HUES48 (cell line): ENCODE measurements around the gene MAST2.
"Not testable (repeated sequence)": the region's sequence is repeated elsewhere in the genome, so short reads cannot be mapped to it uniquely, and the experiment has no call there.

Experiments used
- H3K27ac ChIP-seq: one replicate; pipeline ENCODE4 v1.7.0; 2013; ENCODE audit warnings: low read depth, low read length, inconsistent platforms
- H3K27me3 ChIP-seq: 2 replicates; pipeline ENCODE4 v1.6.1; 2013; ENCODE audit warnings: mild to moderate bottlenecking, low read length; ENCODE audit not compliant: control insufficient read depth, insufficient read depth
- H3K36me3 ChIP-seq: 2 replicates; pipeline ENCODE4 v1.6.1; 2013; ENCODE audit warnings: low read length; ENCODE audit not compliant: control insufficient read depth, insufficient read depth
- H3K4me1 ChIP-seq: 2 replicates; pipeline ENCODE4 v1.6.1; 2013; ENCODE audit warnings: mild to moderate bottlenecking, low read length; ENCODE audit not compliant: control insufficient read depth, insufficient read depth
- H3K4me3 ChIP-seq: 2 replicates; pipeline ENCODE4 v1.5.1; 2013; ENCODE audit warnings: mild to moderate bottlenecking, low read depth, low read length
- H3K9ac ChIP-seq: 2 replicates; pipeline ENCODE4 v1.6.1; 2013; ENCODE audit warnings: mild to moderate bottlenecking, low read depth, low read length, moderate library complexity
- H3K9me3 ChIP-seq: 2 replicates; pipeline ENCODE4 v1.6.1; 2013; ENCODE audit warnings: low read length; ENCODE audit not compliant: control insufficient read depth, insufficient read depth

The MAST2 gene

GRCh38 chr1:45836861-45837260 is 33.4 kb downstream of the MAST2 start:
- H3K36me3 ChIP-seq: peaks cover 15% of the 10 kb centered on the region
- not testable (repeated sequence) for H3K9ac ChIP-seq, H3K27ac ChIP-seq, H3K4me1 ChIP-seq, H3K4me3 ChIP-seq, H3K9me3 ChIP-seq, H3K27me3 ChIP-seq

DNA sequence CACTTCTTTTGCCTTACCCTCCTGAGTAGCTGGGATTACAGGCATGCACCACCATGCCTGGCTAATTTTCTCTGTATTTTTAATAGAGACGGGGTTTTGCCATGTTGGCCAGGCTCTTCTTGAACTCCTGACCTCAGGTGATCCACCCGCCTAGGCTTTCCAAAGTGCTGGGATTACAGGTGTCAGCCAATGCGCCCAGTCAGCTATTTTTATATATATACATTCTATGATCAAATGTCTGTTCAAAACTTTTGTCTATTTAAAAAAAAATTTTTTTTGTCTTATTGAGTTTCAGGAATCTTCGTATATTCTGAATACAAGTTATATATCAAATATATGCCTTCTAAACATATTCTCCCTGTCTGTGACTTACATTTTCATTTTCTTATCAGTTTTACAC is 34.9 kb downstream of the MAST2 start:
- H3K4me1 ChIP-seq, H3K4me3 ChIP-seq, H3K27ac ChIP-seq, H3K9me3 ChIP-seq, H3K9ac ChIP-seq, H3K27me3 ChIP-seq: not testable (repeated sequence)
- peaks cover 11% of the 10 kb centered on the region for H3K36me3 ChIP-seq

DNA sequence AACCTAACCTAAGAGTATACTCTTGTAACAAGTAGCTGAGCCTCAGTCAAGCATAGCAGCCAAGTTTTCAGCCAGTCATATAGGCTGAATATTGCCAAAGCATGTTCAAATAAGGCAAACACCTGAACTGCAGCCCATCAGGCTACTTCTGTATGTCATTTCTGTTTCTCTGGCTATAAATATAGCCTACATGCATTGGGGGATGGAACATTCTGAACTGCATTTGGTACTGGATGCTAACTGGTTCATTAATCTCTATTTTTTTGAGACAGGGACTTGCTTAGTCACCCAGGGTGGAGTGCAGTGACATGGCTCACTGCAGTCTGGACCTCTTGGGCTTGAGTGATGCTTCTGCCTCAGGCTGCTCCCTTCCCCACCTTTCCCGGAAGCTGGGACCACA is 37.3 kb downstream of the MAST2 start:
- no peak overlapping the region for H3K9ac ChIP-seq
- no peaks in the 10 kb centered on the region for H3K4me1 ChIP-seq
- no peaks in the 10 kb centered on the region for H3K27me3 ChIP-seq
- no peak overlapping the region for H3K27ac ChIP-seq
- no peak overlapping the region for H3K4me3 ChIP-seq
- no peaks in the 10 kb centered on the region for H3K9me3 ChIP-seq
- H3K36me3 ChIP-seq: no peaks in the 10 kb centered on the region

DNA sequence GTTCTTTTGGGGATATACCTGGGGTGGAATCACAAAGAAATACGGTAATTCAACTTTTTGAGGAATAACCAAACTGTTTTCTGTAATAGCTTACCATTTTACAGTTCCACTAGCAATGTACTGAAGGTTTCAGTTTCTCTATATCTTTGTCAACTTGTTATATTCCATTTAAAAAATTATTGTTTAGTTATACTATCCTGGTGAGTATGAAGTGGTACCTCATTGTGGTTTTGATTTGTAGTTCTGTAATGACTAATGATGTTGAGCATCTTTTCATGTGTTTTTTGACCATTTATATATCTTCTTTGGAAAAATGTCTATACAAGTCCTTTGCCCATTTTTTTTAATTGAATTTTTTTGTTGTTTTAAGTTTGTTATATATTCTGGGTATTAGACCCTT is 39.4 kb downstream of the MAST2 start:
- H3K9me3 ChIP-seq: no peaks in the 10 kb centered on the region
- no peaks in the 10 kb centered on the region for H3K4me1 ChIP-seq
- H3K36me3 ChIP-seq: no peaks in the 10 kb centered on the region
- H3K27ac ChIP-seq: no peak overlapping the region
- no peaks in the 10 kb centered on the region for H3K27me3 ChIP-seq
- H3K4me3 ChIP-seq: no peak overlapping the region
- no peak overlapping the region for H3K9ac ChIP-seq

DNA sequence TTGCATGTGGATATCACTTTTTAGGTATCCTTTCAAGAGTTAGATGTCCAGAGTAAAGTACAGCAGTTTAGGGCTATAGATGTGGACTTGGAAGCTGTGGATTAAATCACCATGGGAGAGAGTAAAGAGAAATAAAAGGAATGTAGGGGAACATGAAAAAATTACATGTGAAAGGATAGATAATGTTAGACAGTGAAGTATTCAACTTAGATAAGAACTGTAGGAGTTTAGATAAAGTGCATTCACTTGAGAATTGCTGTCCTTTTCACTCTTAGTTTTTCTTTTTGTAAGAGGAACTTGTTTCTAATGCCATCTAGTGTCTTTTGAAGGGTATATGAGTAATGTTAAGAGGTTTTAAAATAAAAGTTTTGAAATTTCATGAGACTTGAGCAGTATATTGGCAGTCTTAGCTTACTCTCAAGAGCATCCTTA is 40.1 kb downstream of the MAST2 start:
- no peak overlapping the region for H3K27ac ChIP-seq

GRCh38 chr1:45844000-45844399 is 40.6 kb downstream of the MAST2 start:
- not testable (repeated sequence) for H3K27me3 ChIP-seq, H3K4me1 ChIP-seq, H3K9ac ChIP-seq, H3K4me3 ChIP-seq, H3K27ac ChIP-seq, H3K9me3 ChIP-seq, H3K36me3 ChIP-seq

More for the DNA sequence above, 40.1 kb downstream of the MAST2 start:
- H3K4me1 ChIP-seq: 0 out of 2 replicates have a peak, but pooled peaks cover 5% of the 10 kb centered on the region
- no peak overlapping the region for H3K4me3 ChIP-seq
- H3K27me3 ChIP-seq: no peaks in the 10 kb centered on the region
- H3K36me3 ChIP-seq: no peaks in the 10 kb centered on the region
- H3K9ac ChIP-seq: no peak overlapping the region
- H3K9me3 ChIP-seq: no peaks in the 10 kb centered on the region

DNA sequence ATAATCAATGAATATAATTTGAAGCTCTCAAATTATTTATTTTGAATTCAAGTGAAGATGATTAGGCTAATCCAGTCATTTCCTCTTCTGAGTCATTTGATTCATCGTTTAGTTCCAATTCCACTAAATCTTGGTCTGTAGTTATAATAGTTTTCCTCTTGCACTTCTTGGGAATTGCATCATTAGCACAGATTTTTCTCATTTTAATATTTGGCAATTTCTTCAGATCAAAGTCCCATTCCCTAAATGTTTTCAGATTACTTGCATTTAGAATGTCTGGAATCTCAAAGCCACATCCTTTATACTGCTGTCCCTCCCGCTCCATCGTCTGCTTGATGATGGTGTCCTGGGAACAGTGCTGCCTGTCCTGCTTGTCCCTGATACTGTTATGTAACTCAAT is 43.5 kb downstream of the MAST2 start:
- H3K9me3 ChIP-seq: no peaks in the 10 kb centered on the region
- no peaks in the 10 kb centered on the region for H3K27me3 ChIP-seq
- no peak overlapping the region for H3K27ac ChIP-seq
- 0 out of 2 replicates have a peak, but pooled peaks cover 9% of the 10 kb centered on the region for H3K4me1 ChIP-seq
- H3K4me3 ChIP-seq: no peak overlapping the region
- no peak overlapping the region for H3K9ac ChIP-seq
- H3K36me3 ChIP-seq: no peaks in the 10 kb centered on the region

DNA sequence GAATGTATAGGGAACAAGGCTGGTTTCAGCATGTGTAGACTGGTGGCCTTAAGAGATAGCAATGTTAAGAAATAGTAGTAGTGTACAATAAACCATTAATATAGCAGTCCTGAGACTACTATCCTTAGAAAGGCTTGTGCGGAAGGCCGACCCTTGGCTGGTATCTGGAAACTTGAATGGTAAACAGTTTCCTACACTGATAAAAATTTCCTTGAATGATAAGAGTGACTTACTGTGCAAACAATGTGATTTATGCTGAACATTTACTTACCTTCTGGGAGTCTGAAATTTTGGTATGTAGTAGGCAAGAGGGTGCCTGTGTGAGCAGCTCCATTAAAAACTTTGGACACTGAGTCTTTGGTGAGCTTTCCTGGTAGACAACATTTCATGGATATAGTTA is 44.7 kb downstream of the MAST2 start:
- Histone ChIP-seq H3K27me3 (no peaks in the 10 kb centered on the region), H3K27ac (peak overlapping the region; percentile 35), H3K4me3 (no peak overlapping the region), H3K36me3 (no peaks in the 10 kb centered on the region), H3K9me3 (no peaks in the 10 kb centered on the region), H3K9ac (no peak overlapping the region), H3K4me1 (0 out of 2 replicates have a peak, but pooled peaks cover 9% of the 10 kb centered on the region)

DNA sequence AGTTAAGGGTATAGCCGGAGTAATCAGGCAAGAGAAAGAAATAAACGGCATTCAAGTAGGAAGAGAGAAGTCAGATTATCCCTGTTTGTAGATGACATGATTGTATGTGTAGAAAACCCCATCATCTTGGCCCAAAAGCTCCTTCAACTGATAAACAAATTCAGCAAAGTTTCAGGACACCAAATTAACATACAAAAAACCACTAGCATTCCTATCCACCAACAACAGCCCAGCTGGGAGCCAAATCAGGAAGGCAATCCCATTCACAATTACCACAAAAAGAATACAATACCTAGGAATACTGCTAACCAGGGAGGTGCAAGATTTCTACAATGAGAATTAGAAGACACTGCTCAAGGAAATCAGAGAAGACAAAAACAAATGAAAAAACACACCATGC is 45.3 kb downstream of the MAST2 start:
- 0 out of 2 replicates have a peak, but pooled peaks cover 9% of the 10 kb centered on the region for H3K4me1 ChIP-seq
- H3K9me3 ChIP-seq: no peaks in the 10 kb centered on the region
- H3K27me3 ChIP-seq: no peaks in the 10 kb centered on the region
- H3K4me3 ChIP-seq: no peak overlapping the region
- H3K27ac ChIP-seq: peak overlapping the region; percentile 35
- H3K9ac ChIP-seq: no peak overlapping the region
- H3K36me3 ChIP-seq: no peaks in the 10 kb centered on the region

DNA sequence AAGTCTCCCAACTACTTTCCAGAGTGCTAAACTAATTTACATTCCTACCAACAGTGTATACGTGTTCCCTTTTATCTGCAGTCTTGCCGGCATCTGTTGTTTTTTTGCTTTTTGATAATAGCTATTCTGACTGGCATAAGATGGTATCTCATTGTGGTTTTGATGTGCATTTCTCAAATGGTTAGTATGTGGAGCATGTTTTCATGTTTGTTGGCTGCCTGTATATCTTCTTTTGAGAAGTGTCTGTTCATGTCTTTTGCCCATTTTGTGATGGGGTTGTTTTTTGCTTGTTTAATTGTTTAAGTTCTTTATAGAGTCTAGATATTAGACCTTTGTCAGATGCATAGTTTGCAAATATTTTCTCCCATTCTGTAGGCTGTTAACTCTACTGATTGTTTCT is 46.6 kb downstream of the MAST2 start:
- Histone ChIP-seq H3K9me3 (no peaks in the 10 kb centered on the region), H3K36me3 (no peaks in the 10 kb centered on the region), H3K27ac (no peak overlapping the region), H3K4me1 (0 out of 2 replicates have a peak, but pooled peaks cover 9% of the 10 kb centered on the region), H3K4me3 (no peak overlapping the region), H3K9ac (no peak overlapping the region), H3K27me3 (no peaks in the 10 kb centered on the region)

- Histone ChIP-seq H3K27me3 (no peaks in the 10 kb centered on the region), H3K9me3 (no peaks in the 10 kb centered on the region), H3K4me1 (no peaks in the 10 kb centered on the region), H3K4me3 (no peak overlapping the region), H3K36me3 (no peaks in the 10 kb centered on the region), H3K27ac (no peak overlapping the region), H3K9ac (no peak overlapping the region)
These were observed 51.3 kb downstream of the MAST2 start for GRCh38 chr1:45854724-45855123.
